Islet of Langerhans (tissue), 1 donor: ENCODE measurements around the gene MYBPH.

Source experiments
- FAIRE-seq: peaks from one replicate; lab custom pipeline; 2011; peaks lifted over from hg19 to GRCh38; lab: Jason Lieb, UNC

MYBPH gene

GRCh38 chr1:203148579-203148978, 27.0 kb downstream of the MYBPH start:
- no peak for FAIRE-seq

- FAIRE-seq, result no peak
Measured at GRCh38 chr1:203148127-203148526, 27.5 kb downstream of the MYBPH start.

- FAIRE-seq, result no peak
Measured at GRCh38 chr1:203147376-203147775, 28.2 kb downstream of the MYBPH start.

GRCh38 chr1:203146537-203146936, 29.1 kb downstream of the MYBPH start:
- FAIRE-seq, result no peak

GRCh38 chr1:203146042-203146369, 29.6 kb downstream of the MYBPH start:
- FAIRE-seq, result no peak

- FAIRE-seq, result no peak
Measured at GRCh38 chr1:203145321-203146041, 30.1 kb downstream of the MYBPH start.

- FAIRE-seq, result no peak
Measured at GRCh38 chr1:203144661-203145060, 31.0 kb downstream of the MYBPH start.

GRCh38 chr1:203143641-203144040, 32.0 kb downstream of the MYBPH start:
- FAIRE-seq, result no peak

- no peak for FAIRE-seq
Measured at GRCh38 chr1:203142684-203143408, 32.8 kb downstream of the MYBPH start.

- no peak for FAIRE-seq
Measured at GRCh38 chr1:203142124-203142523, 33.5 kb downstream of the MYBPH start.

- no peak for FAIRE-seq
Measured at GRCh38 chr1:203140743-203141520, 34.7 kb downstream of the MYBPH start.

GRCh38 chr1:203139976-203140475, 35.6 kb downstream of the MYBPH start:
- FAIRE-seq, result no peak

- no peak for FAIRE-seq
Measured at GRCh38 chr1:203138066-203138465, 37.6 kb downstream of the MYBPH start.

- no peak for FAIRE-seq
Measured at GRCh38 chr1:203137324-203137723, 38.3 kb downstream of the MYBPH start.

GRCh38 chr1:203136409-203137042, 39.1 kb downstream of the MYBPH start:
- no peak for FAIRE-seq

GRCh38 chr1:203135636-203136305, 39.9 kb downstream of the MYBPH start:
- FAIRE-seq, result no peak

- FAIRE-seq, result no peak
Measured at GRCh38 chr1:203133970-203134725, 41.5 kb downstream of the MYBPH start.

GRCh38 chr1:203131548-203132200, 44.0 kb downstream of the MYBPH start:
- no peak for FAIRE-seq

GRCh38 chr1:203130358-203130985, 45.2 kb downstream of the MYBPH start:
- FAIRE-seq, result no peak
